Activated naive CD8-positive, alpha-beta T cell treated with anti-CD3 and anti-CD28 coated beads, Interleukin-2, amount 50 U/mL, for 24 hours (primary cell): ENCODE data around the gene EPHA10.

Experiments used
- ATAC-seq: fragments of 150-1000 bp; cut with Tn5 transposase; one replicate; pipeline ENCODE4 v1.10.0; 2021
- DNase-seq: peaks from one replicate; pipeline ENCODE4 v3.0.0; 2021
- H3K27ac Mint-ChIP-seq: one replicate; pipeline ENCODE4 v1.8.0; 2021; ENCODE audit warnings: mild to moderate bottlenecking, mixed read lengths
- H3K27me3 Mint-ChIP-seq: one replicate; pipeline ENCODE4 v1.8.0; 2021; ENCODE audit warnings: mixed read lengths
- H3K36me3 Mint-ChIP-seq: one replicate; pipeline ENCODE4 v1.8.0; 2021; ENCODE audit warnings: low read depth, mixed read lengths
- H3K4me1 Mint-ChIP-seq: one replicate; pipeline ENCODE4 v1.8.0; 2021; ENCODE audit warnings: mixed read lengths
- H3K4me3 Mint-ChIP-seq: one replicate; pipeline ENCODE4 v1.8.0; 2021; ENCODE audit warnings: mild to moderate bottlenecking, moderate library complexity, mixed read lengths
- H3K9me3 Mint-ChIP-seq: one replicate; pipeline ENCODE4 v1.8.0; 2021; ENCODE audit warnings: mixed read lengths

EPHA10 gene

GRCh38 chr1:37764888-37765441 lies at the start of gene EPHA10:
Gene EPHA10 (minus strand): TSS chr1:37765120. CDS start chr1:37765066, 54 bp downstream.
- ATAC-seq (no peak), DNase-seq (no peak)
- H3K9me3 Mint-ChIP-seq, result no peaks in the 10 kb centered on the region
- H3K4me1 Mint-ChIP-seq, result peaks cover 17% of the 10 kb centered on the region
- H3K27ac Mint-ChIP-seq, result no peak within 1 kb of the TSS
- peak within 1 kb of the TSS; percentile 38 for H3K4me3 Mint-ChIP-seq
- H3K27me3 Mint-ChIP-seq, result peaks cover 76% of the 10 kb centered on the region
- H3K36me3 Mint-ChIP-seq, result peaks cover 2% of the 10 kb centered on the region

- Mint-ChIP-seq H3K27ac (no peak overlapping the region), H3K27me3 (no peaks in the 10 kb centered on the region), H3K36me3 (peaks cover 9% of the 10 kb centered on the region), H3K4me3 (no peak overlapping the region), H3K9me3 (no peaks in the 10 kb centered on the region), H3K4me1 (peaks cover 17% of the 10 kb centered on the region)
- no peak for ATAC-seq
- DNase-seq, result no peak
These were observed 49.3 kb upstream of the EPHA10 start for GRCh38 chr1:37814252-37814651.

- Mint-ChIP-seq H3K4me3 (no peak overlapping the region), H3K9me3 (no peaks in the 10 kb centered on the region), H3K27me3 (no peaks in the 10 kb centered on the region), H3K4me1 (peaks cover 23% of the 10 kb centered on the region), H3K36me3 (peaks cover 7% of the 10 kb centered on the region), H3K27ac (no peak overlapping the region)
- DNase-seq, result no peak
- no peak for ATAC-seq
These were observed 48.7 kb upstream of the EPHA10 start for GRCh38 chr1:37813529-37814145.

- peak; percentile 75 for DNase-seq
- H3K27ac Mint-ChIP-seq, result no peak overlapping the region
- H3K36me3 Mint-ChIP-seq, result peaks cover 23% of the 10 kb centered on the region
- H3K4me1 Mint-ChIP-seq, result peaks cover 36% of the 10 kb centered on the region
- peak; percentile 29 for ATAC-seq
- H3K9me3 Mint-ChIP-seq, result no peaks in the 10 kb centered on the region
- no peak overlapping the region for H3K4me3 Mint-ChIP-seq
- H3K27me3 Mint-ChIP-seq, result no peaks in the 10 kb centered on the region
These were observed 46.2 kb upstream of the EPHA10 start for GRCh38 chr1:37811027-37811655.

GRCh38 chr1:37809942-37810341 lies 45.0 kb upstream of the EPHA10 start:
- Mint-ChIP-seq H3K27me3 (no peaks in the 10 kb centered on the region), H3K27ac (no peak overlapping the region), H3K4me1 (peaks cover 46% of the 10 kb centered on the region), H3K36me3 (peaks cover 32% of the 10 kb centered on the region), H3K4me3 (no peak overlapping the region), H3K9me3 (no peaks in the 10 kb centered on the region)
- DNase-seq, result no peak
- ATAC-seq, result no peak

- H3K27ac Mint-ChIP-seq, result peak overlapping the region; percentile 93
- ATAC-seq (peak; percentile 55), DNase-seq (peak; percentile 54)
- H3K4me3 Mint-ChIP-seq, result peak overlapping the region; percentile 91
- peaks cover 48% of the 10 kb centered on the region for H3K4me1 Mint-ChIP-seq
- H3K36me3 Mint-ChIP-seq, result peaks cover 39% of the 10 kb centered on the region
- H3K27me3 Mint-ChIP-seq, result no peaks in the 10 kb centered on the region
- no peaks in the 10 kb centered on the region for H3K9me3 Mint-ChIP-seq
These were observed 43.7 kb upstream of the EPHA10 start for GRCh38 chr1:37808369-37809319.

- no peaks in the 10 kb centered on the region for H3K9me3 Mint-ChIP-seq
- H3K36me3 Mint-ChIP-seq, result peaks cover 47% of the 10 kb centered on the region
- no peaks in the 10 kb centered on the region for H3K27me3 Mint-ChIP-seq
- peak; percentile 95 for DNase-seq
- peak within 1 kb of the TSS; percentile 93 for H3K27ac Mint-ChIP-seq
- H3K4me1 Mint-ChIP-seq, result peaks cover 48% of the 10 kb centered on the region
- H3K4me3 Mint-ChIP-seq, result peak within 1 kb of the TSS; percentile 91
- ATAC-seq, result peak; percentile 94
These were observed 42.8 kb upstream of the EPHA10 start, which contains the start of the genes C1orf122 and YRDC for GRCh38 chr1:37807555-37808368. Gene C1orf122 (plus strand): TSS chr1:37807790. CDS start chr1:37808405, 615 bp downstream. Gene YRDC (minus strand): TSS chr1:37808208. CDS start chr1:37808180, 28 bp downstream.

- ATAC-seq (no peak), DNase-seq (no peak)
- Mint-ChIP-seq H3K4me1 (peaks cover 48% of the 10 kb centered on the region), H3K27ac (peak overlapping the region; percentile 93), H3K36me3 (peaks cover 53% of the 10 kb centered on the region), H3K9me3 (no peaks in the 10 kb centered on the region), H3K4me3 (peak overlapping the region; percentile 91), H3K27me3 (no peaks in the 10 kb centered on the region)
These were observed 42.3 kb upstream of the EPHA10 start for GRCh38 chr1:37807220-37807554.

GRCh38 chr1:37802439-37802838 lies 37.5 kb upstream of the EPHA10 start:
- DNase-seq (no peak), ATAC-seq (no peak)
- Mint-ChIP-seq H3K27me3 (no peaks in the 10 kb centered on the region), H3K36me3 (peaks cover 62% of the 10 kb centered on the region), H3K27ac (no peak overlapping the region), H3K4me1 (peaks cover 23% of the 10 kb centered on the region), H3K4me3 (no peak overlapping the region), H3K9me3 (no peaks in the 10 kb centered on the region)

- Mint-ChIP-seq H3K36me3 (peaks cover 20% of the 10 kb centered on the region), H3K4me1 (peaks cover 20% of the 10 kb centered on the region), H3K27ac (no peak overlapping the region), H3K27me3 (peaks cover 8% of the 10 kb centered on the region), H3K9me3 (no peaks in the 10 kb centered on the region), H3K4me3 (no peak overlapping the region)
- DNase-seq, result no peak
- ATAC-seq, result no peak
These were observed 32.9 kb upstream of the EPHA10 start for GRCh38 chr1:37797750-37798345.

- peak overlapping the region; percentile 60 for H3K4me3 Mint-ChIP-seq
- peak; percentile 56 for DNase-seq
- H3K27me3 Mint-ChIP-seq, result peaks cover 29% of the 10 kb centered on the region
- no peak overlapping the region for H3K27ac Mint-ChIP-seq
- peaks cover 8% of the 10 kb centered on the region for H3K36me3 Mint-ChIP-seq
- no peaks in the 10 kb centered on the region for H3K9me3 Mint-ChIP-seq
- peaks cover 20% of the 10 kb centered on the region for H3K4me1 Mint-ChIP-seq
- ATAC-seq, result no peak
These were observed 30.6 kb upstream of the EPHA10 start for GRCh38 chr1:37795340-37796125.

GRCh38 chr1:37794372-37795339 lies 29.7 kb upstream of the EPHA10 start:
- peak overlapping the region; percentile 60 for H3K4me3 Mint-ChIP-seq
- no peaks in the 10 kb centered on the region for H3K9me3 Mint-ChIP-seq
- H3K36me3 Mint-ChIP-seq, result peaks cover 3% of the 10 kb centered on the region
- DNase-seq, result no peak
- no peak overlapping the region for H3K27ac Mint-ChIP-seq
- H3K4me1 Mint-ChIP-seq, result peaks cover 20% of the 10 kb centered on the region
- peak; percentile 21 for ATAC-seq
- peaks cover 31% of the 10 kb centered on the region for H3K27me3 Mint-ChIP-seq
